GM19438 (cell line): ENCODE data around the gene ATG4D.
"Not testable (repeated sequence)": the region's sequence is repeated elsewhere in the genome, so short reads cannot be mapped to it uniquely, and the experiment has no call there.

Experiments used
- ATAC-seq: cut with Tn5 transposase; IDR thresholded peaks from one replicate; pipeline ENCODE4 v1.9.1; 2021; ENCODE audit warnings: low read depth; ENCODE audit not compliant: unreplicated experiment

The ATG4D gene

GRCh38 chr19:10518444-10519361 lies 25.0 kb upstream of the ATG4D start:
- no peak for ATAC-seq

- ATAC-seq, result no peak
Measured at GRCh38 chr19:10519421-10519820, 24.3 kb upstream of the ATG4D start.

- no peak for ATAC-seq
Measured at GRCh38 chr19:10520652-10521318, 22.9 kb upstream of the ATG4D start.

GRCh38 chr19:10521461-10522171 lies 22.1 kb upstream of the ATG4D start:
- ATAC-seq, result no peak

- ATAC-seq, result no peak
Measured at GRCh38 chr19:10523135-10523636, 20.5 kb upstream of the ATG4D start.

- no peak for ATAC-seq
Measured at GRCh38 chr19:10525636-10526035, 18.1 kb upstream of the ATG4D start.

GRCh38 chr19:10526887-10527286 lies 16.8 kb upstream of the ATG4D start:
- not testable (repeated sequence) for ATAC-seq

GRCh38 chr19:10532457-10532856 lies 11.2 kb upstream of the ATG4D start:
- no peak for ATAC-seq

GRCh38 chr19:10533646-10534386 lies 9.9 kb upstream of the ATG4D start:
- ATAC-seq, result no peak

- ATAC-seq, result no peak
Measured at GRCh38 chr19:10535613-10536012, 8.1 kb upstream of the ATG4D start.

GRCh38 chr19:10537668-10538067 lies 6.0 kb upstream of the ATG4D start:
- no peak for ATAC-seq

GRCh38 chr19:10538204-10538983 lies 5.3 kb upstream of the ATG4D start:
- ATAC-seq, result no peak

GRCh38 chr19:10539016-10539415 lies 4.7 kb upstream of the ATG4D start:
- ATAC-seq, result not testable (repeated sequence)

- no peak for ATAC-seq
Measured at GRCh38 chr19:10543059-10543419, 665 bp upstream of the ATG4D start.

- ATAC-seq, result no peak
Measured at GRCh38 chr19:10544242-10544752, 593 bp downstream of the ATG4D start.

GRCh38 chr19:10544753-10545251 lies 1.1 kb downstream of the ATG4D start:
- no peak for ATAC-seq

- no peak for ATAC-seq
Measured at GRCh38 chr19:10546817-10547216, 3.1 kb downstream of the ATG4D start.

- ATAC-seq, result no peak
Measured at GRCh38 chr19:10548746-10549276, 5.1 kb downstream of the ATG4D start.

GRCh38 chr19:10549733-10550132 lies 6.0 kb downstream of the ATG4D start:
- ATAC-seq, result no peak
